Neural progenitor cell (in vitro differentiated cells): Measurements from ENCODE around the gene DAPK2.

Experiments used
- EZH2 ChIP-seq: fragments of 200-600 bp; sonication (generic); IDR thresholded peaks from 2 replicates; pipeline ENCODE4 v1.6.1; 2017; ENCODE audit warnings: antibody characterized with exemption, mild to moderate bottlenecking, moderate library complexity
- TF ChIP-seq, protein P1 (sequence below): fragments of 200-600 bp; sonication (generic); IDR thresholded peaks from 2 replicates; pipeline ENCODE4 v1.5.1; 2017; ENCODE audit warnings: antibody characterized with exemption, mild to moderate bottlenecking

DNA sequence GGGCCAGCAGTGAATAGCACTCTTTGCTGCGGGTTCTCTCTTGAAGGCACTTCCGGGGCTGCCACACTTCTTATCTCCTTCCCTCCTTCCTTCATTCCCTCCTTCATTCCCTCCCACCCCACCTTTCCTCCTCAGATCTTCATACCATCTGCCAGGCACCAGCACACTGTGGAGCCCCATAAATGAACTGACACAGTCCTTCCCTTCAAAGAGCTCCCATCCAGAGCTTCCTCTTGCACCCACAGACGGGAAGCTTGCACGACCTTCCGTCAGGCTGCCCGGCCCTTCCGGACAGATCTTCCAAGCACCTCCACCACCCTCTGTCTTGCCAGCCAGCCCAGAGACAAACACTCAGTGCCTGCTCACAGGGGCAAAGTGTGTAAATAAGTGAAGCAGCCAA, 147.1 kb downstream of the DAPK2 start:
- no peak for TF ChIP-seq EZH2
- TF ChIP-seq, protein P1, sequence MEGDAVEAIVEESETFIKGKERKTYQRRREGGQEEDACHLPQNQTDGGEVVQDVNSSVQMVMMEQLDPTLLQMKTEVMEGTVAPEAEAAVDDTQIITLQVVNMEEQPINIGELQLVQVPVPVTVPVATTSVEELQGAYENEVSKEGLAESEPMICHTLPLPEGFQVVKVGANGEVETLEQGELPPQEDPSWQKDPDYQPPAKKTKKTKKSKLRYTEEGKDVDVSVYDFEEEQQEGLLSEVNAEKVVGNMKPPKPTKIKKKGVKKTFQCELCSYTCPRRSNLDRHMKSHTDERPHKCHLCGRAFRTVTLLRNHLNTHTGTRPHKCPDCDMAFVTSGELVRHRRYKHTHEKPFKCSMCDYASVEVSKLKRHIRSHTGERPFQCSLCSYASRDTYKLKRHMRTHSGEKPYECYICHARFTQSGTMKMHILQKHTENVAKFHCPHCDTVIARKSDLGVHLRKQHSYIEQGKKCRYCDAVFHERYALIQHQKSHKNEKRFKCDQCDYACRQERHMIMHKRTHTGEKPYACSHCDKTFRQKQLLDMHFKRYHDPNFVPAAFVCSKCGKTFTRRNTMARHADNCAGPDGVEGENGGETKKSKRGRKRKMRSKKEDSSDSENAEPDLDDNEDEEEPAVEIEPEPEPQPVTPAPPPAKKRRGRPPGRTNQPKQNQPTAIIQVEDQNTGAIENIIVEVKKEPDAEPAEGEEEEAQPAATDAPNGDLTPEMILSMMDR = no peak
